ENCODE results near the gene ABCB4.

Gene ABCB4

GRCh38 chr7:87475359-87476178, at the start of gene ABCB4:
ABCB4 (minus strand) TSS chr7:87475680; CDS start chr7:87475465, 215 bp downstream.
- DNase-seq (ENCODE audit: low read depth in 3 of 3) = no peak

- no peak for DNase-seq (ENCODE audit: low read depth in 3 of 3)
Measured at GRCh38 chr7:87518735-87519134, 43.3 kb upstream of the ABCB4 start.

GRCh38 chr7:87517891-87518290, 42.4 kb upstream of the ABCB4 start:
- DNase-seq (ENCODE audit: low read depth in 3 of 3) = no peak

- no peak for DNase-seq (ENCODE audit: low read depth in 3 of 3)
Measured at GRCh38 chr7:87517136-87517815, 41.8 kb upstream of the ABCB4 start.

GRCh38 chr7:87513735-87514335, 38.4 kb upstream of the ABCB4 start:
- no peak for DNase-seq (ENCODE audit: low read depth in 3 of 3)

- DNase-seq (ENCODE audit: low read depth in 3 of 3) = no peak
Measured at GRCh38 chr7:87512906-87513305, 37.4 kb upstream of the ABCB4 start.

GRCh38 chr7:87511510-87511909, 36.0 kb upstream of the ABCB4 start:
- DNase-seq (ENCODE audit: low read depth in 3 of 3) = no peak

- no peak for DNase-seq (ENCODE audit: low read depth in 3 of 3)
Measured at GRCh38 chr7:87510411-87510875, 35.0 kb upstream of the ABCB4 start.

- DNase-seq (ENCODE audit: low read depth in 3 of 3) = no peak
Measured at GRCh38 chr7:87507446-87507845, 32.0 kb upstream of the ABCB4 start.

- DNase-seq (ENCODE audit: low read depth in 3 of 3) = no peak
Measured at GRCh38 chr7:87506246-87507180, 31.0 kb upstream of the ABCB4 start.

GRCh38 chr7:87505557-87506245, 30.2 kb upstream of the ABCB4 start:
- DNase-seq (ENCODE audit: low read depth in 3 of 3) = no peak

- DNase-seq (ENCODE audit: low read depth in 3 of 3) = no peak
Measured at GRCh38 chr7:87505122-87505521, 29.6 kb upstream of the ABCB4 start.

GRCh38 chr7:87499494-87499893, 24.0 kb upstream of the ABCB4 start:
- DNase-seq (ENCODE audit: low read depth in 3 of 3) = no peak

GRCh38 chr7:87498893-87499292, 23.4 kb upstream of the ABCB4 start:
- DNase-seq (ENCODE audit: low read depth in 3 of 3) = no peak

GRCh38 chr7:87497482-87497881, 22.0 kb upstream of the ABCB4 start:
- no peak for DNase-seq (ENCODE audit: low read depth in 3 of 3)

- DNase-seq (ENCODE audit: low read depth in 3 of 3) = no peak
Measured at GRCh38 chr7:87495366-87495765, 19.9 kb upstream of the ABCB4 start.

GRCh38 chr7:87494454-87494853, 19.0 kb upstream of the ABCB4 start:
- DNase-seq (ENCODE audit: low read depth in 3 of 3) = no peak

GRCh38 chr7:87483131-87483530, 7.7 kb upstream of the ABCB4 start:
- DNase-seq (ENCODE audit: low read depth in 3 of 3) = no peak

GRCh38 chr7:87482115-87482514, 6.6 kb upstream of the ABCB4 start:
- no peak for DNase-seq (ENCODE audit: low read depth in 3 of 3)

GRCh38 chr7:87480386-87480785, 4.9 kb upstream of the ABCB4 start:
- no peak for DNase-seq (ENCODE audit: low read depth in 3 of 3)

GRCh38 chr7:87479951-87480350, 4.5 kb upstream of the ABCB4 start:
- no peak for DNase-seq (ENCODE audit: low read depth in 3 of 3)
